Activated T-helper 1 cell treated with Interleukin-2 at 50 U/mL for 16 hours (primary cell): Measurements from ENCODE around the gene ADGRA1.
"Not testable (repeated sequence)": the region's sequence is repeated elsewhere in the genome, so short reads cannot be mapped to it uniquely, and the experiment has no call there.

Source experiments
- DNase-seq: peaks from one replicate; pipeline ENCODE4 v3.0.0-alpha.2; 2020; ENCODE audit warnings: low read depth

ADGRA1 gene

GRCh38 chr10:133163889-133164815 lies 76.4 kb downstream of the ADGRA1 start:
- DNase-seq = no peak

DNA sequence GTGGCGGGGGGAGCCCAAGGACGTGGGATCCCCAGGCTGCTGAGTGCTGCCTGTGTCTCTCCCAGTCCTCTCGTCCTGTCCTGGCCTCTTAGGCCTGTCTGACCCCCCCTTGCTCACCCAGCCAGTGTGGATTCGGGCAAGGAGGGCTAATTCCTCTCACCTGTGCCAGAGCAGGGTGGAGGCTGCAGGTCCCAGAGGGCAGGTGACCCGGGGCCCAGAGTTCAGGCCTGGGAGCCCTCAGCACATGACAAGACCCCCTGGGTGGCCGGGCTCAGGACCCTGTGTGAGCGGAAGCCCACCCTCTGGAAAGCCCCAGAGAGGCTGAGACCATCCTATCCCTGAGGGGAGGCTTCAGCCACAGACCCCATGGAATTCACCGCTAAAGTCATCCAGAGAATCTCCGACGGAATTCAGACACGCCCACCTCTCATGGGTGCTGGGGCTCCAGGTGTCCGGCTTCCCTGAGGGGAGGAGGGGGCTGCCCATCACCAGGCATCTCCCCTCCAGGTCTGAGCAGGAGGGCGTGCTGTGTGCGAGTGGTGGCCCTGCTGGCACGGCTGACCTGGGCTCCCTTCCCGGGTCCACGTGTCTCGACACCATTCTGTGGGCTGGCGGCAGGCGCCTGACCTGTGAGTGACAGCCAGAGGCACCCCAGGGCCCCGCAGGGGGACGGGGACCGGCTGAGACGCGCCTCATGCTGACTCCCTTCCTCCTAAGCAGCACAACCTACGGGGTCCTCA lies 77.3 kb downstream of the ADGRA1 start:
- DNase-seq = no peak

GRCh38 chr10:133165556-133166503 lies 78.1 kb downstream of the ADGRA1 start:
- DNase-seq = no peak

- DNase-seq = no peak
These were observed 78.7 kb downstream of the ADGRA1 start for GRCh38 chr10:133166504-133166827.

DNA sequence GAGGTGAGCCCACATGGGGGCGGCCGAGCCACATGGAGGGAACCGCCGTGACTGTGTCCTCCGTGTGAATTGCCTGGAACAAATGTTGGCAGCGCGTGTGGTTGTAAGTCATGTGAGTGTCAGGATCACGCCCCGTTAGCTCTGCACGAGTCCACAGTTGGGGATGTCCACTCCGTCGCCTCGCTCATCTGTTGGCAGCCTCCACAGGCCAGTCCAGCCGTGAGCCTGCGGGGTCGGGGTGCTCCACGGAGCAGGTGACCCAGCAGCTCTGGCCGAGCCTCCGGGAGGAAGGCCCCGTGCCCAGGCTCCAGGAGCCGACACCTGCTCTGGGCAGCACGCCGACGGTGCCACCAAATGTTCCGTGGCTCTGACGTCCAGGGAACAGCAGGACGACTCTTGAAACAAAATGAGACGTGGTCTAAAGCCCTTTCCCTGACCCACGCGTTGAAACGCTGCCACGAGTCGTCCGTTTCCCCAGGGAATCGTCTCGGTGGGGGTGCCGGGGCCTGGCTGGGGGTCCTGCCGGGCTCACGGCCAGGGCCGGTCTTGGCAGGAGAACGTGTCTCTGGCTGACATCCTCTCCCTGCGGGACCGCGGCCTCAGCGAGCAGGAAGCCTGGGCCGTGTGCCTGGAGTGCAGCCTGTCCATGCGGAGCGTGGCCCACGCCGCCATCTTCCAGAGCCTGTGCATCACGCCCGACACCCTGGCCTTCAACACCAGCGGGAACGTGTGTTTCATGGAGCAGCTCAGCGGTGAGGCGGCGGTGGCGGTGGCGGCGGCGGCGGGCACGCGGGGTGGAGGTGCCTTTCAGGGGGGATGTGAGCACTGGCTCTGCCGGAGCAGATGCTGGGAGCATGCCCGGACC lies 79.3 kb downstream of the ADGRA1 start:
- no peak for DNase-seq

GRCh38 chr10:133167693-133168616 lies 80.2 kb downstream of the ADGRA1 start:
- no peak for DNase-seq

- no peak for DNase-seq
These were observed 80.9 kb downstream of the ADGRA1 start for GRCh38 chr10:133168617-133169031.

DNA sequence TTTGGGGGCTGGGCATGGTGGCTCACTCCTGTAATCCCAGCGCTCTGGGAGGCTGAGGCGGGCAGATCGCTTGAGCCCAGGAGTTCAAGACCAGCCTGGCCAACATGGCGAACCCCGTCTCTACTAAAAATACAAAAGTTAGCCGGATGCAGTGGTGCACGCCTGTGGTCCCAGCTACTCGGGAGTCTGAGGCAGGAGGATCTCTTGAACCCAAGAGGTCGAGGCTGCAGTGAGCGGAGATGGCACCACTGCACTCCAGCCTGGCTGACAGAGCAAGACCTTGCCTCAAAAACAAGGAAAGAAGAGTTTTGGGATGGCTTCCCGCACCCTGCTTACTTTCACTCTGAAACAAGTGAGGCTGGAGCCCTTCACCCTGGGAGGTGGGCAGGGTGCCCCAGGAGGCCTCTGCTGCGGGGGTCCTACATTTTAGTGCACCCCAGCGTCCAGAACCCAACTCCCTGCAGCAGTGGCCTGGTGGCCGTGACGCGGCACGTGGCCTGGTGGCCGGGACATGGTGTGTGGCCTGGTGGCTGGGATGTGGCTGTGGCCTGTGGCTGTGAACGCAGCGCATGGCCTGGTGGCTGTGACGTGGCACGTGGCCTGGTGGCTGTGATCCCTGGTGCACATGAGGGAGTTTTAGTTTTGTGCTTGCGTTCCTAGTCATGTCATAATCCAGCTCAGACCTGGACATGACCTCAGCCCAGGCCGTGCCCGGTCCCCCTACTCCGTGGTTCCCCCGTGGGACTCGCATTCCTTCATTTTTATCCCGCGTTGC lies 81.6 kb downstream of the ADGRA1 start:
- DNase-seq = no peak

DNA sequence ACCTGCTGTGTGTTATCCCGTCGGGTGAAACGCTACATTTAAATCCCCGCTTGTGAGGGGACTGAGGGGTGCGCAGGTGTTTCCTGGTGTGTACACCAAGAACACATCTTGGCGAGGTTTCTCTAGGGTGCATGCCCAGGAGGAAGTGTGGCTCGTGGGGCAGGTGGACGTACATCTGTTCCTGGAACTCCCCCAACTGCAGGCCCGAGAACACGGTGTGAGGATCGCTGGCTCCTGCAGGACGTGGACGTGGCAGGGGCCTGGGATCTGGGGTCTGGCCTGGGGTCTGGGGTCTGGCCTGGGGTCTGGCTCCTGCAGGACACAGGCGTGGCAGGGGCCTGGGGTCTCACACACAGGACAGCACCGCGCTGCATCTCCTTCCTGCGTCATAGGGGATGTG lies 82.4 kb downstream of the ADGRA1 start:
- no peak for DNase-seq

GRCh38 chr10:133173860-133174640 lies 86.3 kb downstream of the ADGRA1 start:
- DNase-seq = no peak

DNA sequence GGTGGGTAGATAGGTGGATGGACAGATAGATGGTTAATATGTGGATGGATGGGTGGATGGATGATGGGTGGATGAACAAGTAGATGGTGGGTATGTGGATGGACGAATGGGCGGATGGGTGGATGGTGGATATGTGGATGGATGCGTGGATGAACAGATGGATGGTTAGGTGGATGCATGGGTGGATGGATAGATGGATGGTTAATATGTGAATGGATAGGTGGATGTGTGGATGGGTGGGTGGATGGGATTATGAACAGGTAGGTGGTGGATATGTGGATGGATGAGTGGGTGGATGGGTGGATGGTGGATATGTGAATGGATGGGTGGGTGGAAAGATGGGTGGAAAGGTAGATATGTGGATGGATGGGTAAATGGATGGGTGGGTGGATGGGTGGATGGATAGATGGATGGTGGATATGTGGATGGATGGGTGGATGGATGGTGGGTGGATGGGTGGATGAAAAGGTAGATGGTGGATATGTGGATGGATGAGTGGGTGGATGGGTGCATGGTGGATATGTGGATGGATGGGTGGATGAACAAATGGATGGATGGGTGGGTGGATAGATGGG lies 87.1 kb downstream of the ADGRA1 start:
- no peak for DNase-seq

- not testable (repeated sequence) for DNase-seq
These were observed 87.9 kb downstream of the ADGRA1 start for GRCh38 chr10:133175624-133176023.

DNA sequence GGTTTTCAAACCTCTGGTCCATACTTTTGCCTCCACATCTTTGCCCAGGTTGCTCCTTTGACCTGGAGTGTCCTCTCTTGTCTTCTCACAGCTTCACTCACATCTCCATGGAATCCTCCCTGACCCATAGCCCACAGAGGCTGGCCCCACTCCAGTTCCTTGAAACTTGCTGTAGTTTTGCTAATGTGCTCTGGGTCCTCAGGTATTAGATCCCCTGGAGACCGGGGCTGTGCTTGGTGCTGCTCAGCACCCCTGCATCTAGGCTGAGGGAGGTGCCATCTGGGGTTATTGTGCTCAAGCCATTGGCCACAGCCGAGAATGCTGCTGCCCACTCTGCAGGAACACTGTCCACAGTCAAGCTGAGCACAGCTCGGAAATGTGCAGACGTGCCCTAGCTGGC lies 88.8 kb downstream of the ADGRA1 start:
- DNase-seq = no peak

GRCh38 chr10:133177380-133178157 lies 89.8 kb downstream of the ADGRA1 start:
- DNase-seq = no peak

GRCh38 chr10:133178357-133179127 lies 90.8 kb downstream of the ADGRA1 start:
- DNase-seq = no peak

- no peak for DNase-seq
These were observed 91.4 kb downstream of the ADGRA1 start for GRCh38 chr10:133179128-133179520.

DNA sequence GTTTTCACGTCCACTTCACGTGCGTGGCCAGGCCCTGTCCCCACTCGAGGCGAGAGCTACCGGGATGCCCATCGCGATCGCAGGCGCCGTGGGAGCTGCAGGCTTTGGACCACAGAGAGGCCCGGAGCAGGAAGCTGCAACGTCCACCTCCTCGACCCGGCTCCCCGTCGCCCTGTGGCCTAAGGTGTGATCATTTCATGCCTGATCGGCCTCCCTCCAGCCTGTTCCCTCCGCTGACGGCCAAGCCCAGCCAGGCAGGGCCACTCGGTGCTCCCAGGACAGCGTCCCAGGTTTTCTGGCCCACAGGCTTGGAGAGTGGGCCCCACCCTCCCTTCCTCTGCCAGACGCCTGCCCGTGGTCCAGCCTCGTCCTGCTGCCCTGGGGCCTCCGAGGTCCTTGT lies 91.9 kb downstream of the ADGRA1 start:
- no peak for DNase-seq
